Measurements from ENCODE around the gene CXCL13. TPM values are rescaled to one million over a fixed set of nuclear protein-coding genes. Genes with fewer than 3 reads are reported as not detected.

Gene CXCL13
- total and polyA plus RNA-seq, 4 donors = 1.2 to 4.0 (median 2.8) TPM; not detected in 1

GRCh38 chr4:77635876-77636275, 30.3 kb downstream of the CXCL13 start:
- DNase-seq (ENCODE audit: low spot score) = no peak
- Histone ChIP-seq H3K4me3 (ENCODE audit: low read depth in 1 of 3, low read length in 3 of 3) (no peak overlapping the region), H3K27me3 (ENCODE audit: control insufficient read depth in 4 of 4, insufficient read depth in 4 of 4, low read length in 3 of 4) (no peaks in the 10 kb centered on the region), H3K9me3 (ENCODE audit: control insufficient read depth in 4 of 4, low read length in 3 of 4) (no peaks in the 10 kb centered on the region), H3K4me1 (ENCODE audit: control insufficient read depth in 4 of 4, insufficient read depth in 4 of 4, low read length in 3 of 4) (peaks cover 0 to 13% (median 6%) of the 10 kb centered on the region in 4 donors), H3K27ac (ENCODE audit: low read depth in 1 of 2, low read length in 2 of 2) (no peak overlapping the region), H3K9ac (ENCODE audit: low read depth in 1 of 2, low read length in 2 of 2) (no peak overlapping the region), H3K36me3 (ENCODE audit: control insufficient read depth in 4 of 4, insufficient read depth in 3 of 4, low read depth in 1 of 4, low read length in 3 of 4) (no peaks in the 10 kb centered on the region)
- TF ChIP-seq NR2F2 (IDR thresholded peaks at IDR 0.05) = no peak
- no peak for TF ChIP-seq CTCF (IDR thresholded peaks at IDR 0.05; ENCODE audit: low read depth, low read length, missing input control)
- TF ChIP-seq FOXA1 (IDR thresholded peaks at IDR 0.05) = no peak
- no peak for TF ChIP-seq FOXA2 (IDR thresholded peaks at IDR 0.05)
- no peak for TF ChIP-seq EGR1 (IDR thresholded peaks at IDR 0.05; ENCODE audit: low read depth in 2 of 2)
- no peak for TF ChIP-seq RAD21 (IDR thresholded peaks at IDR 0.05)
- no peak for TF ChIP-seq ATF3 (IDR thresholded peaks at IDR 0.05)
- no peak for TF ChIP-seq GABPA (IDR thresholded peaks at IDR 0.05 in 1 of 2, conservative IDR thresholded peaks at IDR 0.05 in 1 of 2)
- no peak for TF ChIP-seq MAX (IDR thresholded peaks at IDR 0.05)
- no peak for TF ChIP-seq JUND (IDR thresholded peaks at IDR 0.05)
- no peak for TF ChIP-seq HNF4A (conservative IDR thresholded peaks at IDR 0.05)
- no peak for TF ChIP-seq TAF1 (conservative IDR thresholded peaks at IDR 0.05)
- no peak for TF ChIP-seq REST (IDR thresholded peaks at IDR 0.05)
- no peak for TF ChIP-seq YY1 (IDR thresholded peaks at IDR 0.05)
- TF ChIP-seq ZBTB33 (IDR thresholded peaks at IDR 0.05) = no peak
- TF ChIP-seq HNF4G (IDR thresholded peaks at IDR 0.05) = no peak
- TF ChIP-seq RXRA (IDR thresholded peaks at IDR 0.05) = no peak
- no peak for TF ChIP-seq SP1 (IDR thresholded peaks at IDR 0.05)
- WGBS = 75% methylated on average over 4 of the region's 4 CpGs
